Measurements from ENCODE around the gene HNRNPLL.

HNRNPLL gene

GRCh38 chr2:38523728-38524437, 78.8 kb downstream of the HNRNPLL start:
- DNase-seq: no peak

- no peak for DNase-seq
Observed at GRCh38 chr2:38522754-38523349, 79.9 kb downstream of the HNRNPLL start.

- DNase-seq: no peak
Observed at GRCh38 chr2:38521835-38522234, 80.9 kb downstream of the HNRNPLL start.

GRCh38 chr2:38517284-38517683, 85.4 kb downstream of the HNRNPLL start:
- no peak for DNase-seq

GRCh38 chr2:38516526-38516925, 86.2 kb downstream of the HNRNPLL start:
- DNase-seq: no peak

- no peak for DNase-seq
Observed at GRCh38 chr2:38516122-38516521, 86.6 kb downstream of the HNRNPLL start.

GRCh38 chr2:38515155-38516074, 87.3 kb downstream of the HNRNPLL start:
- DNase-seq: no peak

GRCh38 chr2:38514603-38515154, 88.0 kb downstream of the HNRNPLL start:
- DNase-seq: no peak

- DNase-seq: no peak
Observed at GRCh38 chr2:38512211-38512610, 90.5 kb downstream of the HNRNPLL start.

All from amniotic stem cell (primary cell).